HL-60/S4 treated with phorbol 12-myristate 13-acetate at 8.2 ng/mL for 4 days and 3 days (cell line): ENCODE results near the gene C1orf87.

Source experiments
- in situ Hi-C: fragments of 300-500 bp; cut with MboI; formaldehyde crosslinking; loops from 2 replicates; pipeline ENCODE4 v1.15.0; 2022; ENCODE audit warnings: low sequenced_read_pairs

The C1orf87 gene

DNA sequence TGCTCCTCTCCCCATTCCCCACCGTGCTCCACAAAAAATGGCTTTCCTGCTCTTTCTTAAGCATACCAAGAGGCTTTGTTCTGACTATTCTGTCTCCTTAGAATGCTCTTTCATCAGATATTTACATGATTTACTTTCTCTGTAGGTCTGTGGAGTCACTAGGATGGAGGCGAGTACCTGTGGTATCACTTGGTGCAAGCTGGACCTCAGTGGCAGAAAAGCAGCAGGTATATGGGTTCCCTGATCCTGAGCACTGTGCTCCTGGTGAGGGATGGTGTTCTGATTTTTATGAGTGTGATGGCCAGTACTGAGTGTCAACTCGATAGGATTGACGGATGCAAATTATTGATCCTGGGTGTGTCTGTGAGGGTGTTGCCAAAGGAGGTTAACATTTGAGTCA lies 10.0 kb downstream of the C1orf87 start:
- in situ Hi-C loops: no loop called here

DNA sequence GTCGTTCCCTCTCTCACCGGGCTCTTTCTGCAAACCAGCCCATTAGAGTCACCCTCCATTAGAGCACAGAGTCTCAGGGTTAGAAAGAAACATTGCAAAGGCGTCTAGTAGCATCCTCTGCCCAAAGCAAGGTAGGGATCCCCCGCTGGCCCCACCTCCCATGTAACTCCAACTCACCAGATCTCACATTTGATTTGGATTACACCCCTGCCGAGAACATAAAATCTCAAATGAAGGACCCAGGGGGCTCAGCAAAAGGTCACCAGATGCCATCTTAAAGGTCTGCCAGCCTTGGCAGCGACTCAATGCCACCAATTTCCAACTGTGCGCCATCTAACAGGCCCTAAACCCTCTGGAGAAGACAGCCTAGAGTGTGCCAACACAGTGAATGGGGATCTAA lies 14.1 kb downstream of the C1orf87 start:
- in situ Hi-C loops: no loop called here

DNA sequence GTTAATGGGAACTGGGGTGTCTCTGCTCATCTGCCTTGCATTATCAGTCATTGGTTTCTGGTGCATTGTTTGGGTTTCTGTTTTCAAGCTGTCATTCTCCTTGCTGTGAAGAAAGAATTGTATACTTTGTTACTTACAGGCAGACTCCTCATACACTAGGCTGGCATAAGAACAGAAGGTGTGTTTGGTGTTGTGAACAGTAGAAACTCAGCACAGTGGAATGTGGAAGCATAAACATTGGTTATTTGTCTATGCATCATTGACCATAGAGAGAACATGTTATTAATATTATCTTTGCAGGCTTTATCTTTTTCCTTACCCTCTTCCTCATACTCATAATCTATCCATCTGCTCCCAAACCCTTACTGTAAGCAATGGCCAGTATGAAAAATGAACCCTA lies 18.2 kb downstream of the C1orf87 start:
- in situ Hi-C loops: no loop called here

DNA sequence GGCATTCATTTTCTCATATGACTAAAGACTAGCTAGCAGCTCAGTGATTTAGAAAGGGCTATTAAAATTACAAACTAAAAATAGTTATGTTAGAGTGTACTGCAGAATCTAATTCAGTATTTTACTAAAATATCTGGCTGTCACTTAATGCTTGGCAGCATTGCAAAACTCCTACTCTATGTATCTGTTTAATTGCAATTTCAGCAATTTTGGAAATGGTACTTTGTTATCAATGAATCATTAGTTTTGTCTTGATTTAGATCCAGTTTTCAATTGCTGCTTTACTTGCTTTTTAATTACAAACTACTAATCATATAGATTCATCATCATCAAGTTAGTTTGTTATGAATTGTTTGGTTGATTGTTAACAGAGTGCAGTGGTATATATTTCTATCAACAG lies 19.2 kb downstream of the C1orf87 start:
- in situ Hi-C loops: no loop called here

DNA sequence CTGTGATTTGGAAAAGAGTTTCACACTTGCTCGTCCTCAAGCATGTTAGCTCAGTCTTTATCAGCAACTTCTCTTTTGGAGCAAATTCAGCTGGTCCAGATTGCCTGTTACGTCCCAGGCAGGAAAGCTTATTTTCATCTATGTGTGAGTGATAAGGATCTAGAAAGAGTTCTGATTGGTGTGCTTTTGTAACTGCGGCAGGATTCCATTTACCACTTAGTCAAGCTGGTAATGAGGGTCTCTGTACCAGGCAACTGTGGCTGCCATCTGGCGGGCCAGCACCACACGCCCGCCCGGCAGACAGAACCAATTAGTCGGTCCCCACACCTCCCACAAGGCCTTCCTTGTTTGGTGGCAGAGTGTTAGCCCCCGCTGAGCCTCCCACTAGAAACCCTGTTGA lies 21.0 kb downstream of the C1orf87 start:
- in situ Hi-C loops: no loop called here

DNA sequence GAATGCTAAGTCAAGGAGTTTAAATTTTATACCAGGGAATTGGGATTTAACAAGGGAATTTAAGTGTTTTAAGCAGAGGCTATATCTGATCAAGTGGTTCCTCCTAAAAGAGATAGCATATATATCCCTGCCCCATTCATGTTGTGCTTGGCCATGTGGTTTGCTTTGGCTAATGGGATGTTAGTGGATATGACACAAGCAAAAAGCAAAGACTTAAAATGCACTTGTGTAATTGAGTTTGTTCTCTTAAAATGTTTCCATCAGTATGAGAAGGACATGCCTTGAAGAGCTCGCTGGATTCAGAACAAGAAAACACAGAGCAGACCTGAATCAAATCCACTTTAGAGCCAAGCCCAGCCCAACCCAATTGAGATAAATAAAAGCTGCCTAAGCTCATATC lies 22.4 kb downstream of the C1orf87 start:
- in situ Hi-C loops: no loop called here

DNA sequence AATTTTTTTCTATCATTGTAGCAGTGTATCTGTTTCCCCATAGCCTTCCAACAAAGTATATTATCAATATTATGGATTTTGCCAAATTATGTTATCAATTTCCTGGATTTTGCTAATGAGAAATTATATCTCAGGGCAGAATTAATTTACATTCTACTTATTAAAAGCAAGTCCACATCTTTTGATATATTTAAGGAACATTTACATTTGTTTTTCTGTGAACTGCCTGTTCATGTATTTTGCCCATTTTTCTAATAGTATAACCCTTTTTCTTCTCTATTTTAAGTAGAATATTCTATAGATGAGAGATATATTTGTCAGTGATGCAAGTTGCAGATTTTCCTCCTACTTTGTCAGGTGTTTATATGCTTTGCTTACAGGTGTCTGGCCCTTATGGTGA lies 24.4 kb downstream of the C1orf87 start:
- in situ Hi-C loops: no loop called here

DNA sequence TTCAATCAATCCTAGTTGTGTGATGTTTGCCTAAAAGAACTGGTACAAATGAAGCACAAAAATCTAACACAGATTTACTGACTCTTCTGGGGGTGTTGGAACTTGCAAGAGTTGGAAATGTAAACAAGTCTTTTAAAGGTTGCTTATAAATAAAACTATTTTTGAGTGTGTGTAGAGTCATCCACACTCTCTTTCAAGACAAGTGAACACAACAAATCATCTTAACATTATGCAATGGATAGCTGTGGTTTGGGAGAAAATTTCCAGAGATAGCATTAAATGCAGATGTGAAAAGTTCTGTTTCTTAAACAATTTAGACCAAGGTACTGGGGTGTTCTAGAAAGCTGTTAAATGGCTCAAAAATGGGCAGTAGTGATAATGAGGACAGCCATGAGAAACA lies 28.7 kb downstream of the C1orf87 start:
- in situ Hi-C loops: no loop called here

DNA sequence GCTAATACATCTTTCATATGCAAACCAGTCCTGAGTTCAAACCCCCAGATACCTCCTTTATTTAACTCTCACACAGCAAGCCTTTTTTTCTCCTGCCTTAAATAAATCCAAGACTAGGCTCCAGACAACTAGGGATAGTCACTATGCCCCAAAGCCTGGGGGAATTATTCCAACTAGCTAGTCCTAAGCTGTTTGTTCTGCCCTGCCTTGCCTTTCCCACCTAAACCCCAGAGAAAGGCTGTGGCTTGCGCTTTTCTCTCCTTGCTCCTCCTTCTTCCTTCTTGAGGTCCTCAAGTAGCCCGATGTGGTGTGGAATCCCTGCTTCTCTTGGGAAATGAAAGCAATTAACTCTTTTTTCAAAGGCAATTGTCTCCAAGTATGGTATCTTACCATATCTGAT lies 31.8 kb downstream of the C1orf87 start:
- in situ Hi-C loops: no loop called here

DNA sequence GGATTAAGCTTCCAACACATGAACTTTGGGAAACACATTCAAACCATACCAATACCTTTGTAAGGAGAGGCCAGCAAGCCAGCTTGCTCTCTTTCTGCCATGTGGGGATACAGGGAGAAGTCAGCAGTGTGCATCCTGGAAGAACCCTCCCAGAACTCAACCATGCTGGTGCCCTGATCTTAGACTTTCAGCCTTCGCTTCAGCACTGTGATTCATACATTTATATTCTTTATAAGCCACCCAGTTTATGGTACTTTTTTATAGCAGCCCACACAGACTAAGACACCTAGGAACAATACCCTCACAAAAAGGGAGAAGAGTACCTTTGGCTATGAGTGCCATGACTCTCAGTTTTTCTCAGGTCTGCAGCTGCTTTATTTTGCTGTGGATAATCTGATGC lies 35.9 kb downstream of the C1orf87 start:
- in situ Hi-C loops: no loop called here

DNA sequence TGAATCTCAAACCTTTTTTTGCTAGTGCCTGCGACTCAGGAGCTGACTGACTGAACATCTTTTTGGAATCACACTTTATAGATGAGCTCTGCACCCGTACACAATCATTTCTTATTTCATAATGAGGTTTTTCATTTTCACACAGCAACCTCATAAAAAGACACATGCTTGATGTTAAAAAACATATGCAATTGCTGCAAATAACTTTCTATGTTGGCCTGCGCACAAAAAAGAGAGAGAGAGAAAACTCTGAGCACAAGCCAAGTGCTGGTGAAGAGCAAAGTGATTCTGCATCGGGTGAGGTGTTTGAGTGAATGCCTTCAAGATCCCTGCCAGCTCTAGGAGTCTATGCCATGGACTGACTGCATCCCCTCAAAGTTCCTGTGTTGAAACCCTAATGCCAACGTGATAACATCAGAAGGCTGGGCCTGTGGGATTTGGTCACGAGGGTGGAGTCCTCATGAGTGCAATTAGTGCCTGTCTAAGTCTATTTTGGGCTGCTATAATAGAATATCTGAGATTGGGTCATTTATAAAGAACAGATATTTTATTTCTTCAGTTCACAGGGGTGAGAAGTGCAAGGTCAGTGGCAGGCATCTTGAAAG lies 36.6 kb downstream of the C1orf87 start:
- in situ Hi-C loops: no loop called here

DNA sequence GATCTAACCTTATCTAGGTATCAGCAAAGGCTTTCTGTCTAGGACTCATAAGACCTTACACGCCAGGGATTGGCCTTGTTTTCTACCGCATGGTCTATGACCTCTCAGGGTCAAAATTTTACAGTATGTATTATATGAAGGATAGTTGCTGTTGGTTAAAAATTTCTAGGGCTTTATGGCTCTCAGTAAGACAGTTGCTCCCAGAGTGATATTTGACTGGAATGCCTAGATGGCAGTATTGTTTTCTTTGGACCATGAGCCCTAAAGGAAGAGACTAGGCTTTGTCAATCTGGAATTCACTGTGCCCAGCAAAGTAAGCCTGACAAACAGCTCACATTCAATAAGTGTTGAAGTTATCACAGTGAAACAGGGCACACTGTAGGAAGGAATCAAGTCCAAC lies 37.6 kb downstream of the C1orf87 start:
- in situ Hi-C loops: no loop called here

DNA sequence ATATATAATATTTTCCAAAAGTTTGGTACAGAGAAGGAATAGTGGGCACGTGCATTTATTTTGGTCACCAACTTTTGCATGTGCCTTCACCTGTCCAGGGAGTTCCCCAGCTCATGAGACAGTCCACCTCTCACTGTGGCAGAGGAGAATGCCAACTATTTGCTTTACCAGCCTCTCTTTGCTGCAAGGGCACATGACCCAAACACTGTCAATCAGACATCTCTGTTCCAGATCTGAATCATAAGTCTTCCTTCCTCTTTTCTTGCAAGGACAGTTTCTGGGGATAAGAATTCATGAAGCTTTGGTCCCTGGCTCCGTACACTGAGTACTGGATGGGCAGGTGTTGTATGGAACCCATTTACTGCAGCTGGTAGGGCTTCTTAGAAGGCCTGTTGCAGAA lies 38.6 kb downstream of the C1orf87 start:
- in situ Hi-C loops: no loop called here

DNA sequence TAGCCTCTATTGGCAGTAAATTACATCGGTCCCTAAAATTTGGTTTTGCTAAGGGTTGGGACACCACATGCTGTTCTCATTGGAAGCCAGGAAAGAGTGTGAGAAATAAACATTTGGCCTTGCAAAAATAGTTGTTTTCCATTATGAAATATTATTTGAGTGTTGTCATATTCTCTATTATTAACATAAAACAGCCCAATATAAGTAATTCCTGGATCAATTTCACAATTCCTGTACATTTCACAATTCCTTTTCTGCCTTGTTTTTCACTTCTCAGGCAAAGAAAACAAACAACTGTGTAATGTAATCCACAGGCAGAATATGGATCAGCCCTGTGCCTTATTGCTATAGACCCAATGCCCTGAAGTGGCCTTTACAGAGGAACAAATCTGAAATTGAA lies 40.5 kb downstream of the C1orf87 start:
- in situ Hi-C loops: no loop called here

DNA sequence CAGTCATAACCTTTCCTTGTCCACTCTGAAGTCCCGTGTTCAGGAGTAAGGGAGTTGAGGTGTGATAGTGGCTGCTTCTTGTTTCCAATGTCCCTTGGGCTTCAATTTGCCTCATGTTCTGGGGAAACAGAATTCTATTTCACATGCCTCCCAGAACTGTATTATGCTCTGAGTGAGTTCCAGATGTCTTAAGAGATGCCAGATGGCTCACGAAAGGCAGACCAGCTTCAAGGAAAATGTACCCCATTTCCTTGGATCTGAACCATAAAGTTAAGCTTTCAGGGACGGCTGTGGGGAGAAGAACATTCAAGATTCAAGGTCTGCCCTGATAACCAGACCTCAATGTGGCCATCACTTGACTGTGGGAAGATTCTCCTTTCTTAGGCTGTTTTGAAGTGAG lies 42.4 kb downstream of the C1orf87 start:
- in situ Hi-C loops: no loop called here

DNA sequence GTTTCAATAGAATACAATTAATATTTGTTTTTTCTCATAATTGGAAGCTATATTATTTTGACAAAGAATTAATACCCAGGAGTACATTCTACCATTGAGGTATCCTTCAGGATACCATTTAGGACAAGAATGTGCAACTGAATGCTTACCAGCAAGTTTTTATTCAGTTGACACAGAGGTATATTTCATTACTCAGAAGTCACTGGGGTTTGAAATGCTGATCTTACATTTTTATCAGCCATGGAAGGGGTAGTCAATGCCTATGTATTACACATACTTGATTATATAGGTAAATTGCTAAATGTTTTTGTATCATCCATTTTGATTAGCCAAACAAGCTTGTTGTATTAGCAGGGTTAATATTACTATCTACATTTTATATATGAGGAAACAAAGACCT lies 48.0 kb downstream of the C1orf87 start:
- in situ Hi-C loops: no loop called here

DNA sequence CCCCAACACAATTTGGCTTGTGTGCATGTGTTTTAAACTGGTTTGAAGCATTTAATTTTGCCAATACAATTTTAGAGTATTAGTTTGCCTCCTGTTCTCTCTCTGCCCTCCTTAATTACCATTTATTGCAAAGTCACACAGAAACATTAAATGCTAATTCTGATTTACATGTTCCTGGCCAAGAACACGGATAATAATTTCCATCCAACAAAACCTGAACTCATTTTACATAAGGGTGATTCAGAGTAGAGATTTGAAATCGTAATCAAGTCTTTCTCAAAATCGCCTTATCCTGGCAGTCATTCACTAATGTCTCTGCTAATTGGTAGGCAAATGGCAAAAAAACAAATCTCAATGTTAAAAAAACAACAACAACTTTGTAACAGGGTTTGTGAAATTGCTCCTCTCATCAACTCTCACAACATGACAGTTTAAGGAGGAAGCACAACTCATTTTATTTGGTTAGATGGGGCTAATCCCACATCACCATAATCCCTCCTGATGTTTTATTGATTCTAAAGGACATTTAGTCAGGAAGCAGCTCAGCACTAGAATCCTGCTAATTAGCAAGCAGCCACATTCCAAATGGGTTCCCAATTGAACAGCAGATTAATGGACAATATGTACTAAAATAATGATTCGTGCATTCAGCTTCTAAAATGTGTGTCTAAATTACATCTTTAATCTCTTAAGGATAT lies 55.9 kb downstream of the C1orf87 start:
- in situ Hi-C loops: no loop called here

DNA sequence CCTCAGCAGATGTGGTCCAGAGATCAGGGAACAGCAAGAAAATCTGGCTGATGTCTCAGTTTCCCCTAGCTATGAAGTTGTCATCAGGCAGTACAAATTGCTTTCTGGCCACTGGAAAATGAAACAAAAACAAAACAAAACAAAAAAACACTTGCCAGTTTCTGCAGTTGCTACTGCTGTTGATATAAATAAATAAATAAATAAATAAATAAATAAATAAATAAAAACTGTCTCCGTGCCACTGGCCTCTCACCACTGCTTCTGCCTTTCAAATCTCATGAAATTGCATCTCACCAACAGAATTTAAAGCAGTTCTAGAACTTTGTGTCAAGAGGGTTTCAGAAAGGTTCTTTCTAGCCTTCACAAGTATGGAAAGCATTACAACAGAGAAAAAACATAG lies 62.9 kb downstream of the C1orf87 start:
- in situ Hi-C loops: no loop called here

DNA sequence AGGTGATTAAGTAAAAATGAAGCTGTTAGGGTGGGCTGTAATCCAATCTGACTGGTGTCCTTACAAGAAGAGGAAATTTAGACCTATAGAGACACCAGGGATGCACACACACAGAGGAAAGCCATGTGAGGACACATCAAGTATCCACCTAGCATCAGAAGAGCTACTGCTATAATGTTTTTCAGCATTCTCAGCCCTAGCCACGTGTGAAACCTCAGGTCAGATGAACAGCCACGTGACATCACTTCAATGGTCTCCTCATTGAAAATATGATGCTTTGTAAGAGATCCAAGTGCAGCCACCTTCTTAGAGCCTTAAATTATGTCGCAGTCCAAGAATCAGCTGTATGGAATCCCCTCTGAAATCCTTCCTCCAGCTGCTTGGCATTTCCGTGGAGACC lies 65.1 kb downstream of the C1orf87 start:
- in situ Hi-C loops: no loop called here

DNA sequence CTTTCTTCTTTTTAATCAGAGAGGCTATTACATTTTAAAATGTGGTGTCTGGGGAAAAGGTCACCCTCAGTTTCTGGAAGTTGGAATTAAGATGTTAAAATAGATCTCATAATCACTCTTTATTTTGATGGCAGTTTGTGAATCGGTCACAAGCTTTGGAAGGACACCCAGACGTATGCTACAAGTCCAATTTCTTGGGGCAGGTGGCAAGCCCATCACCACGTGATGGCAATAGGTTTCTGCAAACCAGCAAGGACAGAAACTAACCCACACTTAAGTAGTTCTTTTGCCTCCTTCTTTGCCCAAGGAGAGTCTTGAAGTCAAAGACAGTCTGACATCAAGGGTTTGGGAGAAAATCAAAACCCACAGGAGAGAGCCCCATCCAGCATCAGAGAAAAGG lies 72.9 kb downstream of the C1orf87 start:
- in situ Hi-C loops: no loop called here

DNA sequence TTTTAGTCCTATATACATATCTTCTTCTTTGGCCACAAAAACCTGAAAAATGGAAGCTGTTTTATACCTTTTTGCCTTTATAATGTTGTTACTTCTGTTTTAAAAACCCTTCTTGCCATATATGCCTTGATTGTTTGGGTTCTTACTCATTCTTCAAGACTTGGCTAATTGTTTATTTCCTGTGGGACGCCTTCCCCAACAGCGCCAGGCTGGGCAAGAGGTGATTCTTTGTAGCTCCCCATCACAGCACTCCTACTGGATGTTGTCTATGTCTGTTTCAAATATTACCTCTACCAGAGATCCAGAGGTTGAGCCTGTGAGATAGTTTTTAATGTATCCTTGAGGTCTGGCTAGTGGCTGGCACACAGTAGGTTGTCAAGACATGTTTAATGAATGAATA lies 73.8 kb downstream of the C1orf87 start:
- in situ Hi-C loops: loop anchor here (25.0 kb wide), 1 partner anchor 1863 kb away; no protein-coding TSS in a partner anchor

DNA sequence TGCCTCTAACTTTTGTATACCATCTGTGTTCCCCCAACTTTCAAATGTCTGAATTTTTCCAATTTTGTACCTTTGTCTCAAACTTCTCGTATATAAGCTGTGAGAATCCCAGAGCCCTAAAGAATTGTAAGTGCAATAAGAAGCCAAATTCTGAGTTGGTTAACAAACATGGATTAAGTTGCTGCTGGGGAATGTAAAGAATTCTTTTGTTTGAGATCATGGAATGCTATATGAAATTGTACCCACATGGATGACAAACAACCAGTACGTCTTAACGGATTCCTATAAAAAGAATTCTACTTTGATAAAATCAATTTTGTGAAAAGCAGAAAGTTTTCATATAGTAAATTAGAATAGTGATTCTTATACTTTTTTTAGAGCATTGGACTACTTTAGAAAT lies 74.6 kb downstream of the C1orf87 start:
- in situ Hi-C loops: loop anchor here (25.0 kb wide), 1 partner anchor 1863 kb away; no protein-coding TSS in a partner anchor
